HG03460 (cell line): ENCODE data around the gene NCEH1.
A peak's percentile ranks its signal among the peaks of the same experiment; 100 is the strongest.

Experiments used
- ATAC-seq: cut with Tn5 transposase; IDR thresholded peaks from one replicate; pipeline ENCODE4 v1.9.1; 2021; ENCODE audit not compliant: unreplicated experiment

Gene NCEH1

DNA sequence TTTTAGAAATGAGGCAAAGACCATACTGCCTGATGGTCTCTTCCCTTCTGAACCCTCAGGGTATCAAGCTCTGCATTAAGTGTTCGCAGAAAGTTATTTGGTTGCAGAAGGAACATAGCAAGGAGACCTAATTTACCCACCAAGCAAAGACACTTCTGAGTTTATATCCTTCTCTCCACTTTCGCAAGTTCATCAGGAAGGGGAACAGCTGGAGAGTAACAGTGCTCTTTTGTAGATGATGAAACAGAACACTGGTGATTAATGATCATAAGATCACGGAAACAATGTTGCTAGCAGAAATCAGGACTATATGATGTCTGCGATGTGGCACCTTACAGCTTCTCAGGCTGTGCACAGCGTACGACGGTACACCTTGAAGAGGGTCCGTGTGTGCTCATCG, 62.1 kb downstream of the NCEH1 start:
- ATAC-seq, result no peak

DNA sequence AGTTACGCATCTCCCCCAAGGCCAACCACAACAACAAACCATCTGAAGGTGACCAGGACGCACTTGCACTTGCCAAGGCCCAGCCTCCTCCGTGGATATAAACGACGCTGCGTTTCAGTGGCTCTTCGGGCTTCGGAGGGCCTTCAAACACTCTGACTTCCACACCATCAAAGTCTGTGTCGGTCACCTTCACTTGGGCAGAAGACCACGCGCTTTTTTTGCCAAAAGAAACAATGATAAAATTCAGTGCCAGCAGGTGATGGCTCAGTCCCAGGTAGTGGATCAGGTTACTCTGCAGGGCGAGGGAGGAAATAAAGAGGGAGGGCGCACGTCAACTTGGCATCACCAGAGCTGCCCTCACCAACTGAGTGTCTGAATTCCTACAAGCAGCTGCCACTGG, 63.0 kb downstream of the NCEH1 start:
- no peak for ATAC-seq

DNA sequence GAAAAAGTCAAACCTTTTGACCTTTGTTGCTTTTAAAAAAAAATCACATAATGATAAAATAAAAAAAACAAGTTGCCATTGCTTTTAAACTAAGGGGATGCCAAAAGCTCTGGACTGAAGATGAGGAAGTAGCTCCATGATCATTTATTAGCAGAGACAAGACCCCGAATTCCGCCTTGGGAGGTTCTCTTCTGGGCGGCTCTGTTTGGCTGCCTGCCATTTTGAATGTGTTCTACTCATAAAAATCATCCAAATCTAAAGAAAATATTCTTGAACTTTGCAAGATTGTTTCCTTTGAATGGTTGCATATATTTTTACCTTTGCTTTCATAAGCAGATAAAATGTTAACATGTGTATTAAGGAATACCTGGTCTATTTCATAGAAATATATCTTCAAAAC, 63.8 kb downstream of the NCEH1 start:
- ATAC-seq, result no peak

DNA sequence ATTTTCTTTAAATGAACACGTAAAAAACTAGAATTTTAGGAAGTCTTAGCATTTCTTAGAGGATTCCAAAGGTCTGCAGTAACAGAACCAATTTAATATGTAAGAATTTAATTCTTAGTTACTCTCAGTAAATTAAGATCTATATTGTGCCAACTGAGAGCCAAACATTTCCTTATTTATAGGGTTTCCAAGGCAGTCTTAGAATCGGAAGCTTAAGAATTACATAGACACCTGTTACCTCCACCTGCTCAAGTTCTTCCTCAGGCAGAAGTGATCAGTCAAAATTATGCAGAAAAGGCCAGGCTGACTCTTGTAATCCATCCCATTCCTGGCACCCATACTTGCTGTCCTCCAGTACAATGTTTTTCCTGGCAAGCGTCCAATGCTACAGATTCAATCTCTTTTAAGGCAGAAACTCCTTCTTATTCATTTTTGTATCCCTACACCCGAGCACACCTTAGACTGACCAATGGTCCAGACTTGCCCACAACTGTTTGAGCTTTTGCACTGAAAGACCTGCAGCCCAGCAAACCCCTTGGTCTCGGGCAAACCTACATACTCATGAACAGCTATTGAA, 64.3 kb downstream of the NCEH1 start:
- ATAC-seq, result no peak

DNA sequence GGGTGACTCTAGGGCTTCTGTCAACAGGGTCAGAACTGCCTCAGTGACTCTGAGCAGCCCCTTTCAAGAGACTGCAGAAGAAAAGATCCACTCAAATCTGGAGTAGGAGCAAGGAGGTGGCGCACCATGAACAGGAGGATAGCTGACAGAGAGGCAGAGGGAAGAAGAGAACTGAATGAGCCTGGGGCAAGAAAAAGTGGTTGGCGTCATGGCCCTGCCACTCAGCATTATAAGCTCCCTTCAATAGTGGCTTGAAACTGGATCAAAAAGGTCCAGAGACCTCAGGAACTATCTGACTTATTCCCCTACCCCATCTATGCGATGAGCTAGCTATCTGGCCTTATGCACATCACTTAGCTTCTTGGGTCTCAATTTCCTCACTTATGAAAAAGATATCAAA, 66.6 kb downstream of the NCEH1 start:
- ATAC-seq, result no peak

DNA sequence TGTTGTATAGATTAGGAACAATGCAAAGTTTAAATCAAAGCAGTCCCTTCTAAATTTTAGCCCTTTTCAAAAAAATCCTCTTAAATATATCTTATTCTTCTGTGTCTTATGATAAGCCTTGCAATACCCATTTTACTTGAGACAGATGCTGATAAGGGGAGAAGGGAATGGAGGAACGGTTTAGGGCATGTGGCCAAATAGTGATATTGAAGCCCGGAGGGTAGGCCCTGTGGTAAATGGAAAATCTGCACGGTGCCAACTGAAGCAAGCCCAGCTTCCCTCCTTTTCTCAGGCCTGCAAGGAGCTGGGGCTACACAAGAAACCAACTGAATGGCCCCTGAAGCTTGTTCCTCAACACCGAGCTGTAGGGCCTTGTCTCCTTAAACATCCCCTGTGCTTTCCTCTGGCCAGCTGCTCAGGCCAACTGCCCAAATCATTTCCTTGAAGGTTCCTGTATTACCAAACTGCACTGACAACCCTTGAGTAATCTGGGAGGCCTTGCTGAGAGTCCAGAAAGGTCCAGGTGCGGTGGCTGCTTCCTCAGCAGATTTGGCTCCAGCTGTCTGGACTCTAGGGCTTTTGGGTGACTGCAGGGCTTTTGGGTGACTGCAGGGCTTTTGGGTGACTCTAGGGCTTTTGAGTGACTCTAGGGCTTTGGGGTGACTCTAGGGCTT, 67.2 kb downstream of the NCEH1 start:
- ATAC-seq, result no peak

DNA sequence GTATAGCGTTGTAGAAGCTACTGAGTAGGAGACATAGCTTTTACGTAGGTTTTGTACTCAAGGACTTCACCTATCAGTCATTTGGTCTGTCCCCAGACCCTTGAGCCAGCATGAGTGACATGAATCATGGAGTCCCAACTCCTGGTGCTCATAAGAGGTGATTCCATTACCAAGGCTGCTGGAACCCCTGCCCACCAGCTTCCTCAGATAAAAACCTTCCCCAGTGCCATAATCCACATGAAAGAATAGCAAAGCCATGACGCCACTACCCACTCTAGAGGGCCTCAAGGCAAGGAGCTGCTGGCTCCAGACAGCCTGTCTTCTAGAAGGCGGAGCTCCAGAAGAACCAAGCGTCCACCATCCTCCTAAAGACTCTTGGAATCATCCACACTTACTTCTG, 69.6 kb downstream of the NCEH1 start:
- ATAC-seq, result no peak

DNA sequence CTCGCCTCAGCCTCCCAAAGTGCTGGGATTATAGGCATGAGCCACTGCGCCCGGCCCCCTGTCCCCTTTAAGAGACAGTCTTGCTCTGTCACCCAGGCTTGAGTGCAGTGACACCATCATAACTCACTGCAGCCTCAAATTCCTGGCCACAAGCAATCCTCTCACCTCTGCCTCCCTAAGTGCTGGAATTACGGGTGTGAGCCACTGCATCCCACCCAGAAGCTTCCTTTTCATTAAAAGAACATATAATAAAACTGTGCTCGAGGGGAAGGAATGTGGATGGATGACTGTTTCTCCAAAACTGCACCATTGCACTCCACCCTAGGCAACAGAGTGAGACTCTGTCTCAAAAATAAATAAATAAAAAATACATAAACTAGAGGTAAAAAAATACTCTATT, 70.1 kb downstream of the NCEH1 start:
- no peak for ATAC-seq

DNA sequence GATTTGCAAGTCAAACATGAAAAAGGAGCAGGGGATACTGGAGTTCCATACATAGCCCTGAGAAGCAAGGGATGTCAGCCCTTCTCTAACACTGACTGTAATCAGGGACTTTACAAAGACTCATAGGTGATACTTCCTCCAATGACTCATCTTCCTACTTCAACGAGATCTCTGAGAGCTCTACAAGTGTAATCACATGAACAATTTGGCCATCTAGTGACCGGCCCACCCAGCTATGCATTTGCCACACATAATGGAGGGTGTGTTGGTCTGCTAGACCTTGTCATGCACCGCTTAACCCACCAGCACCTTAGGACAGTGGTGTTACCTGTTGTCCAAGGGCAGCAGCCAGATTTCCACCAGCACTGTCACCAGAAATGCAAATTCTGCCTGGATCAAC, 75.3 kb downstream of the NCEH1 start:
- ATAC-seq, result peak; percentile 100

DNA sequence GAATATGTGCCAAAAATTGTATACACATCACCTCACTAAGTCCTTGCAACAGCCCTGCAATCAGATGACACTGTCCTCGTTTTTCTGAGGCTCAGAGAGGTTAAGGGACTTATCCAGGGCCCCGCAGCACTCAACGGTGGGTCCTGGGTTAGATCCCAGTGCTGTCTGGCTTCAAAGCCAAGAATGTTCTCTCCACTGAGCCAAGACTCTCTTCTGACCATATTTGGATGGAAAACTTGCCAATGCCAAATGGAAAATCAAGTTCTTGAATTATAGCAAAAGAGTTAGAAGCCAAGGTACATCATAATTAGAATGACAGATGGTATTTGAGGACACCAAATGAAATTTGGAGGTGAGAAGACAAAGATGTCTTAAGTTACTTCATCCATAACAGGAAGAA, 75.9 kb downstream of the NCEH1 start:
- no peak for ATAC-seq

DNA sequence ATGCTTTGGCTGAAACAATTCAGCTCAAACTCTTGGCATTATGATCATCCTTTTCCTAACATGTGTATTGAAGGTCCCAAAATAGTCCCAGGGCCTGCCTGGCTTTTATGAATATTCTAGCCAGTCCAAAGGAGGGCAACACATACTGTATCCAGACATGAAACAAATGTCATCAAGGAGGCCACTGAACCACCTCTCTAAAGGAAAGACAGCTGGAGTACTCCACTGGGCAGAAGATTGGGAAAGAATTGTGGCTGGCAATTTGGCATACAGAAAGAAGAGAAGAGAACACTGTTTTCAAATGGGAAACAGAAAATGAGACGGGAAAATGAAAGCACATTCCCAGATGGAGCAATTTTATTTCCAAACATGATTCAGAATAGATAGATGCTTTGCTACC, 80.6 kb downstream of the NCEH1 start:
- ATAC-seq, result no peak

DNA sequence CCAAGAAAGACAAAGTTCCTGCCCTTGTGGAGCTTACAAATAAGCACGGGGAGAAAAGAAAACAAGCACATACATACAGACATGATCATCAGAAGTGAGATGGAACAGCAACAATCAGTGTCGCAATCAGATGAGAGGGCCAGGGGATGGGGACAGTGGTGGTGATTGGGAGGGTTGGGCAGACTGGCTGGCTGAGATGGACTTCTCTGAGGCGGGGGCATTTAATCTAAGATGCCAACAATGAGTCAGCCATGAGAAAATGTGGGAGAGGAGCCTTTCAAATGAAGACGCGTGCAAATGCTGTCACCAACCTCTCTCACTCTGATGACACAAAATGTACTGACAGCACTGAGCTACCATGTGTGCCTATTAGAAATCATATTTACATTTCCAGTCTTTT, 81.4 kb downstream of the NCEH1 start:
- ATAC-seq, result no peak

DNA sequence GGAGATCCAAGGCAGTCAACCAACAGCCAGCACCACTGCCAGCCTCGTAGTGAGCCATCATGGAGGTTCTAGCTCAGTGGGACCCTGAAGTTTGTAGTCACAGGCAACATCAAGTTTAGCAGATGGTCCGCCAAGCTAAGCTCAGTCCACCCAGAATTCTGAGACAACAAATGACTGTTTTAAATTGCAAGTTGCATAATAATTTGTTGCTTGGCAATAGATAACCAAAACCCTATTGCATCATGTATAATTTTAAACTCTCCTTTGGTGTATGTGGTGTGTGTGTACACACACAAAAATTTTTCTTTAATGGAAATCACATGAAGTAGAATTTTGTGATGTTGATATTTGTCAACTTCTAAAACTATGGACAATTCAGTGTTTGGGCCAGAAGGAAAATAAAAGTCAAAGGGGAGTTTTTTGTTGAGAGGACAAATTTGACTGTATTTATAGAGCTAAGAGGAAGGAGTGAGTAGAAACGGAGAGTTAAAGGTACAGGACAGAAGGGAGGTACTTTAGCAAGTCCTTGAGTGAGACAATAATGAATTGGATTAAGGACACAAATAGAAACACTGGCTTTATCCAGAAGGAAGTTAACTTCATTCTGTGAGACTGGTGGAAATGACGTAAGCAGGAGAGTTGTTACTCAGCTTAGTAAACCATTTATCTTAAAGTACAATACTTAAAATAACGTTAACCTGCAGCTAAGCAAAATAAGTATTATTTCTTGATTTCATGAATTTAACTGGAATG, 83.6 kb downstream of the NCEH1 start:
- ATAC-seq, result no peak

DNA sequence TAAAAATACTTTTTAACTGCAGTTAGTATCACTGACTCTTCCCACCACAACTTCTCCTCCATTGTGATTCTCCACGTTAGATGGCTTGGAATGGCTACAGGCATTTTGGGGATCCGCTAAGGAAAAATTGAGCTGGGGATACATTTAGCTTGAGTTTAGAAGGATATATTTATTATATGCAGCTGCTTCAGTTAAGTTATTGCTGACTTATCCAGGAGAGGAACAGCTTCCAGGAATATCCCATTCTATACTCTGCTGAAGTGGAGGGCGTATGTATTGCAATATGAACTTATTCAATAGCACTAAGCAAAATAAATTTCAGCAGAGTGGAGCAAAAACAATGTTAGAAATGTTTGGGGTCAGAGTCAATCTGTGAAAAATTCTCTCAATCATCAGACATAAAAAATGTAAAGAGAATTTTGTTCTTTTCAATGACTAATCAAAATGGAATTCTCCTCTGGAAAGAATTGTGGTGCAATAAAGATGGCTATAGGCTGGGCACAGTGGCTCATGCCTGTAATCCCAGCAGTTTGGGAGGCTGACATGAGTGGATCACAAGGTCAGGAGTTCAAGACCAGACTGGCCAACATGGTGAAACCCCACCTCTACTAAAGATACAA, 84.7 kb downstream of the NCEH1 start:
- ATAC-seq, result no peak

DNA sequence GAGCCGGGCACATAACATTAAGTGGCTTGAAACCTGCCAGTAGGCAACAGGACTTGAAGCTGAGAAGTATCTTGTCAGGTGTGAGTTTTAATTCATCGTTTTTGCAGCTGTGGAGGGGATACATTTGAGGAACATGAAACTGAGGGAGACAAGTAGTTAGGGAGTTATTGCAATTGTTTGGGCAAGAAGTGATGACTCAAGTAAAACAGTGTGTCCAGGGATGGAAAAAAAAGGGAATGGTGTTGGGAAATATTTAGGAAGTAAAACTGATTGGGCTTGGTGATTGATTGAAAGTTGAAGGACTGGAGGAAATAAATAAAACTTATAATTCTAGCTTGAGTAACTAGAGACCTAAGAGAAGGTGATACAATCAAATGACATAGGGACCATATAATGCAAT, 85.5 kb downstream of the NCEH1 start:
- no peak for ATAC-seq

DNA sequence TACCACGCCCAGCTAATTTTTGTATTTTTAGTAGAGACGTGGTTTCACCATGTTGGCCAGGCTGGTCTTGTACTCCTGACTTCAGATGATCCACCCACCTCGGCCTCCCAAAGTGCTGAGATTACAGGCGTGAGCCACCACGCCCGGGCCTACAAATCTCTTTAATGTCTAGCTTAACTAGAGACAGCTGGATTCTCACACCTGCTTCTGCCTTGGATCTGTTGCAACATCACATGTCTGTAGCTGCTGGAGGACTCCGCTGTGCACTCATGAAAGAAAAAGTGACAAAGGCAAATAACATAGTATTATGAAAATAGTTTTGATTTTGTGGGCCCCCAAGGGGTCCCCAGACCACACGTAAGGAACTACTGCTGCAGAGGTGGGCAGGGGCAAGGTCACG, 85.9 kb downstream of the NCEH1 start:
- ATAC-seq, result no peak

DNA sequence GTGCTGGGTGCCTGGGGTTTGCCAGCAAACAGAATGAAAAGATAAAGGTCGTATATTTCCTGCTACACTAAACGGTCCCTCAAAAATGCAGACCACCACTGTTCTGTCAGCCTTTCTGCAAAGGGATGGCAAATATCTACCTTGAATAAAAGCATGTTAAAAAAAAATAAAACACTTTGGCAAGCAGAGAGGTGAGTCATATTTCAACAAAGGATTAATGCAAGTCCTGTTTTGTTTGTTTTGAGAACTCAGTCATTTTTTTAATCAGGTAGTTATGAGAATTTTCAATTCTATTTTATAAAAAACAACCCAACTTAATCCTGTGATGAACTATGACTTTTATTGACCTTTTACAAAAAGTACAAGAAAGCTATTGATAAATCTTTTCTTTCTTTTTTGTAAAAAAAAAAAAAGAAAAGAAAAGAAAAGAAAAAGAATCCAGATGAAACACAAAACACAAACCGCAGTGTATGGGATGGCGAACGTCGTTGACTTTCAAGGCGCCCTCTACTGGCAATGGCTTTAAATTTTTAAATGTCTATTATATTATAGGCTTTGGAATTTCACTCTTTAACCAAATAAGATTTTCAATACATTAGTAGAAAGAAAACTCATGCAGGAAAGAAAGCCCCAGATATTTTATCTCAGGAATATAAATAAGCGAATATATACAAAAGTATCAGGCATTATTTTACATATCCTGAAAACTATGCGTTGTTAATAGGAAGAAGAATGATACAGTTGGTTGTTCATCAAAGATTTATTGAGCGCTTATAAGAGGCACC, 87.8 kb downstream of the NCEH1 start:
- no peak for ATAC-seq

DNA sequence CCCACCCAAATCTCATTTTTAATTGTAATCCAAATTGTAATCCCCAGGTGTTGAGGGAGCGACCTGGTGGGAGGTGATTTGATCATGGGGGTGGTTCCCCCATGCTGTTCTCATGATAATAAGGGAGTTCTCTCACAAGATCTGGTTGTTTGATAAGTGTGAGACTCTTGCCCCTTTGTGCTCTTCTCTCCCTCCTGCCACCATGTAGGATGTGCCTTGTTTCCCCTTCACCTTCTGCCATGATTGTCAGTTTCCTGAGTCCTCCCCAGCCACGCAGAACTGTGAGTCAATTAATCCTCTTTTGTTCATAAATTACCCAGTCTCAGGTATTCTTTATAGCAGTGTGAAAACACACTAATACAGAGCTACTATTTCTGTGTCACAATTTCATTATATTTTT, 88.7 kb downstream of the NCEH1 start:
- ATAC-seq, result no peak

DNA sequence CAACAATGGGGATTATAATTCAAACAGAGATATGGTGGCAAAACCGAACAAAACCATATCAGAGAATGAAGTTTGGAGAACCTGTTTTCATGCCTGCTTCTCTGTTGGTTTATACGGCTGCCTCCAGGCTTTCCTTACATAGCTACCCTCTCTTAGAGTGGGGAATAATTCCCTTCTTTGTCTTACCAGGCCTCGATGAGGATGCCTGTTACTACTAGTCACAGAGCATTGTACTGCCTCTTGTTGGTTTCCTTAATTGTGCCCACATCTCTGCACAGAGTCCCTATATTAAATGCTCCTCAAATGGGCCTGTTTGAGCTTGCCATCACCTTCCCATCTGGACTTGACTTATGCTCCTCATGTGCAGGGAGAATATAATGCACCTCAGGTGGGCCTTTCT, 92.9 kb downstream of the NCEH1 start:
- no peak for ATAC-seq

DNA sequence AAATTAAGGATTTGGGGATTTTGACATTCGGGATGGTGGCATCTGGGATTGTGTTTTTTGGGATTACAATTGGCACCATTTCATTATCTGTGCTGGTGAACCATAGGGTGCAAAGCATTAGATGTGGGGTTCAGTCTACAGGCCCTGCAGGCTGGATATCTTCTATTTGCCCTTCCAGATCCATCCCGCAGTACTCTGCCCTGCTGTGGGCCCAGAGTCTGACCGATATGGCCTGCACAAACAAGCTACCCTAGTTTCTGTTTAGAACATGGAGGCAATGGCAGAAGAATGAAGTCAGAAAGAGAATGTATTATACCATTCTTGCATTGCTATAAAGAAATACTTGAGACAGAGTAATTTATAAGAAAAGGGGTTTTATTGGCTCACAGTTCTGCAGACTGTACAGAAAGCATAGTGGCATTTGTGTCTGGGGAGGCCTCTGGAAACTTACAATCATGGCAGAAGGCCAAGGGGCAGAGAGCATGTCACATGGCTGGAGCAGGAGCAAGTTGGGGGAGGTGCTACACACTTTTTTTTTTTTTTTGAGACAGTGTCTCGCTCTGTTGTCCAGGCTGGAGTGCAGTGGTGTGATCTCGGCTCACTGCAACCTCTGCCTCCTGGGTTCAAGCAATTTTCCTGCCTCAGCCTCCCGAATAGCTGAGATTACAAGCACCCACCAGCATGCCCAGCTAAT, 93.7 kb downstream of the NCEH1 start:
- ATAC-seq, result no peak

DNA sequence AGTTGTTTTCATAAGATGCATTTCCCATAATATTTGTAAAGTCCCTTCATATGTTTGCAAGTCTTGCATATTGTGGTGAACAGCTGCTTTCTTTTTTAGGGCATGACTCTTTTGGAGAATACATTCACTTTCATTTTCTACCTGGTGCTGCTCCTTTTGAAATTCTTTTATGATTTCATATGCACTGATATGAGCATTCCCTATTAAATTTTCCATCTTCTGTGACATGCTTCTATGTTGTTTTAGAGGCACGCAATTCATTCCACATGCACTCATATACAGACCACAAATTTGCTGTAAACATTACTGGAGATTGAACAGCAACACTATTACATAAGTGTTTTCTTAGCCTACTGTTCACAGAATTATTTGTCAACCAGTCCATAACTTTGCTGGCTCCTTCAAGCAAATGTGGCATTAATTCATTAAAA, 94.8 kb downstream of the NCEH1 start:
- peak; percentile 49 for ATAC-seq
